Ovary (tissue), 10 donors: ENCODE results near the gene OR2C3. TPM values are rescaled to one million over a fixed set of nuclear protein-coding genes. Genes with fewer than 3 reads are reported as not detected.

Source experiments
- DNase-seq, 5 donors: peaks; one replicate each; pipeline ENCODE4 v3.0.0-alpha.2; 2019 to 2020
- H3K27ac ChIP-seq, 2 donors: fragments of 200-600 bp; one replicate each; pipeline versions ENCODE4 v1.5.1 to v1.8.0; 2019 to 2022
- H3K27me3 ChIP-seq: fragments of 200-600 bp; one replicate; pipeline ENCODE4 v1.8.0; 2022
- H3K36me3 ChIP-seq: fragments of 200-600 bp; sonication (generic); one replicate; pipeline ENCODE4 v1.5.1; 2019
- H3K4me1 ChIP-seq: one replicate; pipeline ENCODE4 v1.8.1; 2013; ENCODE audit warnings: mild to moderate bottlenecking, moderate library complexity; ENCODE audit not compliant: insufficient read depth
- H3K4me3 ChIP-seq: fragments of 200-600 bp; sonication (generic); one replicate; pipeline ENCODE4 v1.5.1; 2017
- H3K9me3 ChIP-seq, 2 donors: fragments of 200-600 bp in 1 of 2; sonication (generic) in 1 of 2; one replicate each; pipeline versions ENCODE4 v1.5.1 to v1.8.1; 2013 to 2019; ENCODE audit warnings: mild to moderate bottlenecking in 1 of 2, moderate library complexity in 1 of 2
- CTCF ChIP-seq, 3 donors: fragments of 450-650 bp in 2 of 3; fragments of 200-600 bp in 1 of 3; IDR thresholded peaks; one replicate each; pipeline versions ENCODE4 v1.5.1 to v1.8.0; 2016 to 2022; ENCODE audit warnings: antibody characterized with exemption in 3 of 3, mild to moderate bottlenecking in 1 of 3
- EP300 ChIP-seq: sonication (generic); formaldehyde crosslinking; IDR thresholded peaks from one replicate; pipeline ENCODE4 v1.6.1; 2017; ENCODE audit warnings: antibody characterized with exemption
- POLR2A ChIP-seq: fragments of 450-650 bp; IDR thresholded peaks from one replicate; pipeline ENCODE4 v1.6.1; 2017; ENCODE audit warnings: antibody characterized with exemption, mild to moderate bottlenecking, moderate library complexity
- WGBS, 3 donors: extraction: QIAGEN DNeasy Blood & Tissue Kit in 1 of 3; methylation state at CpG; one replicate each; pipeline versions ENCODE4 v1.1.5 to v1.1.7; 2013 to 2017; 5-methylcytosine and 5-hydroxymethylcytosine counted together
- intact Hi-C, 4 donors: fragments of 100-400 bp; cut with DNase I; formaldehyde crosslinking; loops; one replicate each; pipeline versions ENCODE4 v1.11.0 to v1.15.1; 2022 to 2023
- long read RNA-seq, 3 donors: library from polyadenylated mRNA in 2 of 3; unstranded in 2 of 3; transcript quantifications; one replicate each; pipeline ENCODE4 v2.0.0 and lab custom pipeline, GENCODE V29; 2021 to 2026
- polyA plus RNA-seq, 2 donors: library from polyadenylated mRNA; stranded (reverse); fragments of 200-250 nt in 1 of 2; fragments of 350-450 nt in 1 of 2; fragmentation: Illumina TruSeq in 1 of 2; extraction: RNeasy Lipid Tissue Mini Kit (QIAGEN cat#74804) in 1 of 2; gene quantifications; one replicate each; pipeline ENCODE4 v1.2.3, GENCODE V29; 2013 to 2014
- total RNA-seq, 7 donors: library from RNA; depleted of rRNA in 2 of 7; stranded (reverse); fragments of >200 nt in 2 of 7; fragmentation: NEBNext Ultra II Directional in 3 of 7; extraction: Animal tissue kit (Norgen Biotek cat#: 25700) in 3 of 7; gene quantifications; one replicate each; pipeline versions ENCODE4 v1.1.0 to v1.2.4, GENCODE V29; 2016 to 2023
- donor health status: DM: no; HTN: no; CAD: no; lungs with moderate emphysema.
- donor health status: DM: no; HTN: no; CAD: no.
- donor health status: Bipolar disorder and iron deficiency.
- donor health status: DM: yes; HTN: yes; CAD: no.
- donor health status: DM: no; HTN: no; CAD: no.
- donor health status: DM: yes; HTN: yes; CAD: no.

Gene OR2C3
- total RNA-seq, result under 1 TPM in 1 of 7 donors, not detected in 6; 0.15 TPM
- polyA plus RNA-seq, result under 1 TPM in 1 of 2 donors, not detected in 1; 0.04 TPM
- long read RNA-seq, donor 1, result 0 reads
- long read RNA-seq, donor 2, result 0 reads
- long read RNA-seq, donor 3, result 0 reads

GRCh38 chr1:247536340-247536739 is at the start of gene OR2C3:
Gene OR2C3, minus strand, starts transcription at chr1:247536440. Its CDS starts 3,929 bp downstream, at chr1:247532511.
- 74 to 77% (median 74%) methylated on average over 2 of the region's 2 CpGs for WGBS, 3 donors
- no peaks in the 10 kb centered on the region for H3K4me1 ChIP-seq
- no peak within 1 kb of the TSS for H3K4me3 ChIP-seq
- H3K9me3 ChIP-seq, result peaks cover 0 to under 1% of the 10 kb centered on the region in 2 donors
- H3K27ac ChIP-seq, result no peak within 1 kb of the TSS
- TF ChIP-seq CTCF (IDR thresholded peaks at IDR 0.05) (no peak), POLR2A (no peak), EP300 (no peak)
- H3K27me3 ChIP-seq, result no peaks in the 10 kb centered on the region
- H3K36me3 ChIP-seq, result no peaks in the 10 kb centered on the region
- no peak for DNase-seq
- intact Hi-C loops, result no loop called here

DNA sequence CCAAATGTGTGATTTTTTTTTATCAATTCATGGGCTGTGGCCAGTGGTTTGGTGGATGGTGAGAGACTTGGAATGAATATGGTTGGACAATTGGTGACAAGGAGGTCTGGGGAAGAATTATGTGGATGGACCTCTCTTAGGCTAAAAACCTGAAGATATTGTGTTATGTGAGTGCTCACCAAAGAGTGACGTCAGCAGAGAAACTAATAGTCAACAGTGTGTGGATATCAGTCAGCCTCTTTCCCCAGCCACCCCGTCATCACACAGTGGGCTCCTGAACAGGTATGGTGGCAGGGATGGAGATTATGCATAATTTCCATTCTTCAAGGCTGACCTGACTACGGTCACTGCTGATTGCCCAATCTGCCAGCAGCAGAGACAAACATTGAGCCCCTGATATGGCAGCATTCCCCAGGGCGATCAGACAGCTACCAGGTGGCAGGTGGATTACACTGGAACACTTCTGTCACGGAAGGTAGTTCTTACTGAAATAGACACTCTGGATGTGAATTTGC is 42.8 kb upstream of the OR2C3 start:
- H3K4me1 ChIP-seq, result no peaks in the 10 kb centered on the region
- no peak overlapping the region for H3K4me3 ChIP-seq
- H3K36me3 ChIP-seq, result no peaks in the 10 kb centered on the region
- no peak for DNase-seq
- TF ChIP-seq POLR2A (no peak), CTCF (IDR thresholded peaks at IDR 0.05) (no peak), EP300 (no peak)
- H3K27ac ChIP-seq, result no peak overlapping the region
- WGBS, 3 donors, result 80 to 87% (median 80%) methylated on average over 5 of the region's 5 CpGs
- H3K27me3 ChIP-seq, result no peaks in the 10 kb centered on the region
- H3K9me3 ChIP-seq, result no peaks in the 10 kb centered on the region
- intact Hi-C loops, result no loop called here

DNA sequence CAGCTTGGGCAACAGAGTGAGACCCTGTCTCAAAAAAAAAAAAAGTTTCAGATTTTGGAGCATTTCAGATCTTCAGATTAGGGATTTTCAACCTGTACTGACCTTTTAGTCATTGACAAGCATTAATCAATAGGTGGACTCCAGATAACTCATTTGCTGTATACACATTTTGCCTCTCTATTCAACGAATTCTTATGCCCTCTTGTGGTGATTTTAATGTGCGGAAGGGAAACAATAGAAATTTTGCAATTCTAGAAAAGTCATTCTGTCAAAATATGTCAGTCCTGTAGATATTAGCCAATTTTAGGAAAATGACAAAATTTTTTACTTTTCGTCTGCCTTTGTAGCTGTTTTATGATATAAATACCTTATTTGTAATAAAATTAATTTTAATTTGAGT is 40.3 kb upstream of the OR2C3 start:
- Histone ChIP-seq H3K27ac (no peak overlapping the region), H3K27me3 (no peaks in the 10 kb centered on the region), H3K4me3 (no peak overlapping the region), H3K4me1 (no peaks in the 10 kb centered on the region), H3K36me3 (no peaks in the 10 kb centered on the region), H3K9me3 (no peaks in the 10 kb centered on the region)
- intact Hi-C loops, result no loop called here
- 57 to 61% (median 59%) methylated on average over 3 of the region's 3 CpGs for WGBS, 3 donors
- TF ChIP-seq EP300 (no peak), POLR2A (no peak), CTCF (IDR thresholded peaks at IDR 0.05) (no peak)
- DNase-seq, result no peak

GRCh38 chr1:247574664-247575063 is 38.4 kb upstream of the OR2C3 start:
- no peaks in the 10 kb centered on the region for H3K27me3 ChIP-seq
- H3K27ac ChIP-seq, result no peak overlapping the region
- no peak overlapping the region for H3K4me3 ChIP-seq
- no peaks in the 10 kb centered on the region for H3K4me1 ChIP-seq
- DNase-seq, result no peak
- TF ChIP-seq POLR2A, result no peak
- TF ChIP-seq CTCF (IDR thresholded peaks at IDR 0.05), result no peak
- intact Hi-C loops, result no loop called here
- H3K36me3 ChIP-seq, result no peaks in the 10 kb centered on the region
- H3K9me3 ChIP-seq, result no peaks in the 10 kb centered on the region
